Prostate gland (tissue), 2 donors: Measurements from ENCODE around the gene BTNL2.

Source experiments
- CTCF ChIP-seq, 4 experiments: fragments of 200-600 bp in 2 of 4; fragments of 450-650 bp in 2 of 4; sonication (generic) in 2 of 4; IDR thresholded peaks; 1 replicate in 3 of 4; 2 replicates in 1 of 4; pipeline ENCODE4 v1.5.1; 2016 to 2019; ENCODE audit warnings: antibody characterized with exemption in 4 of 4, mild to moderate bottlenecking in 2 of 4, moderate library complexity in 2 of 4
- POLR2A ChIP-seq: fragments of 450-650 bp; IDR thresholded peaks from one replicate; pipeline ENCODE4 v1.6.1; 2016; ENCODE audit warnings: antibody characterized with exemption, mild to moderate bottlenecking

- TF ChIP-seq CTCF (IDR thresholded peaks at IDR 0.05) (no peak), POLR2A (no peak)
Measured at GRCh38 chr6:32393665-32394420, 13.1 kb downstream of the BTNL2 start.
